Astrocyte (in vitro differentiated cells and primary cell): ENCODE measurements around the gene PRRT1. TPM values are rescaled to one million over a fixed set of nuclear protein-coding genes. Genes with fewer than 3 reads are reported as not detected.
A peak's percentile ranks its signal among the peaks of the same experiment; 100 is the strongest.

Source experiments
- DNase-seq: peaks from one replicate; pipeline ENCODE4 v3.0.0-alpha.2; 2010; ENCODE audit warnings: low read depth
- FAIRE-seq: peaks from 2 replicates; lab custom pipeline; 2011; peaks lifted over from hg19 to GRCh38; lab: Jason Lieb, UNC
- H2AFZ ChIP-seq: 2 replicates; pipeline ENCODE4 v1.6.0; 2012; ENCODE audit warnings: low read depth, low read length, inconsistent platforms
- H3K27ac ChIP-seq: 2 replicates; pipeline ENCODE4 v1.5.1; 2011; ENCODE audit warnings: low read depth, low read length, inconsistent platforms
- H3K27me3 ChIP-seq: 2 replicates; pipeline ENCODE4 v1.6.0; 2011; ENCODE audit warnings: low read length, inconsistent platforms; ENCODE audit not compliant: insufficient read depth
- H3K36me3 ChIP-seq: 2 replicates; pipeline ENCODE4 v1.5.1; 2011; ENCODE audit warnings: low read length, inconsistent platforms; ENCODE audit not compliant: insufficient read depth
- H3K4me1 ChIP-seq: 2 replicates; pipeline ENCODE4 v1.5.1; 2011; ENCODE audit warnings: low read length, inconsistent platforms; ENCODE audit not compliant: insufficient read depth
- H3K4me2 ChIP-seq: 2 replicates; pipeline ENCODE4 v1.6.0; 2012; ENCODE audit warnings: low read length, inconsistent platforms
- H3K4me3 ChIP-seq: 2 replicates; pipeline ENCODE4 v1.5.1; 2011; ENCODE audit warnings: low read depth, mild to moderate bottlenecking, low read length, inconsistent platforms; ENCODE audit not compliant: insufficient read depth
- H3K79me2 ChIP-seq: 2 replicates; pipeline ENCODE4 v1.6.0; 2012; ENCODE audit warnings: mild to moderate bottlenecking, low read length, inconsistent platforms; ENCODE audit not compliant: insufficient read depth
- H3K9ac ChIP-seq: 2 replicates; pipeline ENCODE4 v1.6.0; 2012; ENCODE audit warnings: mild to moderate bottlenecking, low read length, inconsistent platforms
- H3K9me3 ChIP-seq: 2 replicates; pipeline ENCODE4 v1.5.1; 2012; ENCODE audit warnings: low read depth, mild to moderate bottlenecking, low read length, inconsistent platforms; ENCODE audit not compliant: insufficient read depth
- H4K20me1 ChIP-seq: 2 replicates; pipeline ENCODE4 v1.6.0; 2012; ENCODE audit warnings: low read length, inconsistent platforms; ENCODE audit not compliant: insufficient read depth
- H3K27ac Mint-ChIP-seq: one replicate; pipeline ENCODE4 v1.8.0; 2021; ENCODE audit warnings: mild to moderate bottlenecking, mixed read lengths; ENCODE audit not compliant: unreplicated experiment
- H3K27me3 Mint-ChIP-seq: one replicate; pipeline ENCODE4 v1.8.0; 2021; ENCODE audit warnings: low read depth, mixed read lengths; ENCODE audit not compliant: unreplicated experiment
- H3K36me3 Mint-ChIP-seq: one replicate; pipeline ENCODE4 v1.8.0; 2021; ENCODE audit warnings: low read depth, mixed read lengths; ENCODE audit not compliant: unreplicated experiment
- H3K4me1 Mint-ChIP-seq: one replicate; pipeline ENCODE4 v1.8.0; 2021; ENCODE audit warnings: low read depth, mixed read lengths; ENCODE audit not compliant: unreplicated experiment
- H3K4me3 Mint-ChIP-seq: one replicate; pipeline ENCODE4 v1.8.0; 2021; ENCODE audit warnings: mild to moderate bottlenecking, moderate library complexity, mixed read lengths; ENCODE audit not compliant: unreplicated experiment
- H3K9me3 Mint-ChIP-seq: one replicate; pipeline ENCODE4 v1.8.0; 2021; ENCODE audit warnings: mild to moderate bottlenecking, mixed read lengths; ENCODE audit not compliant: unreplicated experiment
- CTCF ChIP-seq: IDR thresholded peaks from 2 replicates; pipeline ENCODE4 v1.5.1; 2011; ENCODE audit warnings: low read depth, mild to moderate bottlenecking, inconsistent platforms, low read length, moderate library complexity; ENCODE audit not compliant: insufficient read depth
- EZH2 ChIP-seq: IDR thresholded peaks from 2 replicates; pipeline ENCODE4 v1.6.1; 2012; ENCODE audit warnings: mild to moderate bottlenecking, low read length, inconsistent platforms; ENCODE audit not compliant: insufficient read depth
- total RNA-seq: library from RNA; stranded (reverse); gene quantifications from 2 replicates; pipeline ENCODE4 v1.2.1, GENCODE V29; 2021

Gene PRRT1
- total RNA-seq, 1 donor from 2014 or later = 0.45 TPM

- peaks cover 12% of the 10 kb centered on the region for H3K36me3 ChIP-seq
- peaks cover 21% of the 10 kb centered on the region for H3K79me2 ChIP-seq
- H2AFZ ChIP-seq = no peak overlapping the region
- TF ChIP-seq EZH2 (no peak), CTCF (no peak)
- H3K9me3 ChIP-seq = no peaks in the 10 kb centered on the region
- peaks cover 26% of the 10 kb centered on the region for H3K4me1 Mint-ChIP-seq
- DNase-seq (no peak), FAIRE-seq (no peak)
- H3K27me3 ChIP-seq = no peaks in the 10 kb centered on the region
- H3K27me3 Mint-ChIP-seq = no peaks in the 10 kb centered on the region
- H3K4me3 ChIP-seq = no peak overlapping the region
- H3K27ac Mint-ChIP-seq = no peak overlapping the region
- no peak overlapping the region for H3K4me2 ChIP-seq
- H3K27ac ChIP-seq = no peak overlapping the region
- peaks cover 2% of the 10 kb centered on the region for H3K9me3 Mint-ChIP-seq
- H3K4me1 ChIP-seq = peaks cover 13% of the 10 kb centered on the region
- peaks cover 33% of the 10 kb centered on the region for H3K36me3 Mint-ChIP-seq
- peaks cover 25% of the 10 kb centered on the region for H4K20me1 ChIP-seq
- H3K4me3 Mint-ChIP-seq = peak overlapping the region; percentile 64
- H3K9ac ChIP-seq = no peak overlapping the region
Observed at GRCh38 chr6:32168807-32169591, 17.3 kb upstream of the PRRT1 start.

GRCh38 chr6:32168350-32168749 lies 16.6 kb upstream of the PRRT1 start:
- no peak for FAIRE-seq
- Mint-ChIP-seq H3K36me3 (peaks cover 33% of the 10 kb centered on the region), H3K4me3 (peak overlapping the region; percentile 9), H3K27me3 (no peaks in the 10 kb centered on the region), H3K4me1 (peaks cover 21% of the 10 kb centered on the region), H3K9me3 (peaks cover 2% of the 10 kb centered on the region), H3K27ac (no peak overlapping the region)
- Histone ChIP-seq H3K27me3 (no peaks in the 10 kb centered on the region), H3K27ac (no peak overlapping the region), H2AFZ (no peak overlapping the region), H3K36me3 (peaks cover 12% of the 10 kb centered on the region), H3K4me2 (no peak overlapping the region), H4K20me1 (peaks cover 18% of the 10 kb centered on the region), H3K4me3 (no peak overlapping the region), H3K4me1 (peaks cover 13% of the 10 kb centered on the region), H3K9ac (no peak overlapping the region), H3K79me2 (peaks cover 15% of the 10 kb centered on the region), H3K9me3 (no peaks in the 10 kb centered on the region)
- DNase-seq = no peak
- no peak for TF ChIP-seq EZH2
- no peak for TF ChIP-seq CTCF

GRCh38 chr6:32167761-32168262 lies 16.1 kb upstream of the PRRT1 start:
- peaks cover 12% of the 10 kb centered on the region for H3K36me3 ChIP-seq
- H3K4me3 Mint-ChIP-seq = peak overlapping the region; percentile 9

More at GRCh38 chr6:32167761-32168262, 16.1 kb upstream of the PRRT1 start:
- H2AFZ ChIP-seq = no peak overlapping the region
- H3K36me3 Mint-ChIP-seq = peaks cover 33% of the 10 kb centered on the region
- no peaks in the 10 kb centered on the region for H3K9me3 ChIP-seq
- H4K20me1 ChIP-seq = peaks cover 16% of the 10 kb centered on the region
- DNase-seq (no peak), FAIRE-seq (no peak)
- no peak overlapping the region for H3K27ac ChIP-seq
- H3K9ac ChIP-seq = no peak overlapping the region
- no peaks in the 10 kb centered on the region for H3K27me3 ChIP-seq
- peaks cover 2% of the 10 kb centered on the region for H3K9me3 Mint-ChIP-seq
- H3K4me1 Mint-ChIP-seq = peaks cover 16% of the 10 kb centered on the region
- H3K4me1 ChIP-seq = peaks cover 13% of the 10 kb centered on the region
- H3K27me3 Mint-ChIP-seq = no peaks in the 10 kb centered on the region
- peak overlapping the region; percentile 41 for H3K27ac Mint-ChIP-seq
- peaks cover 9% of the 10 kb centered on the region for H3K79me2 ChIP-seq
- no peak overlapping the region for H3K4me2 ChIP-seq
- no peak overlapping the region for H3K4me3 ChIP-seq
- TF ChIP-seq CTCF (no peak), EZH2 (no peak)
